Lower leg skin (tissue), 3 donors: ENCODE measurements around the gene TBX10.

Source experiments
- CTCF ChIP-seq, 3 donors: fragments of 450-650 bp; IDR thresholded peaks; one replicate each; pipeline ENCODE4 v1.5.1; 2016; ENCODE audit warnings: antibody characterized with exemption in 3 of 3, mild to moderate bottlenecking in 3 of 3, moderate library complexity in 2 of 3
- POLR2A ChIP-seq, 2 donors: fragments of 450-650 bp; IDR thresholded peaks; one replicate each; pipeline ENCODE4 v1.6.1; 2016 to 2017; ENCODE audit warnings: antibody characterized with exemption in 2 of 2, mild to moderate bottlenecking in 1 of 2, moderate library complexity in 1 of 2

GRCh38 chr11:67596753-67597300 is 42.7 kb downstream of the TBX10 start:
- TF ChIP-seq POLR2A (IDR thresholded peaks at IDR 0.05), result no peak
- no peak for TF ChIP-seq CTCF (IDR thresholded peaks at IDR 0.05)
